Measurements from ENCODE around the gene LIMA1. TPM values are rescaled to one million over a fixed set of nuclear protein-coding genes. Genes with fewer than 3 reads are reported as not detected.

Gene LIMA1
- total RNA-seq, 4 donors from 2014 or later: 47.2 to 62.1 (median 54.5) TPM

DNA sequence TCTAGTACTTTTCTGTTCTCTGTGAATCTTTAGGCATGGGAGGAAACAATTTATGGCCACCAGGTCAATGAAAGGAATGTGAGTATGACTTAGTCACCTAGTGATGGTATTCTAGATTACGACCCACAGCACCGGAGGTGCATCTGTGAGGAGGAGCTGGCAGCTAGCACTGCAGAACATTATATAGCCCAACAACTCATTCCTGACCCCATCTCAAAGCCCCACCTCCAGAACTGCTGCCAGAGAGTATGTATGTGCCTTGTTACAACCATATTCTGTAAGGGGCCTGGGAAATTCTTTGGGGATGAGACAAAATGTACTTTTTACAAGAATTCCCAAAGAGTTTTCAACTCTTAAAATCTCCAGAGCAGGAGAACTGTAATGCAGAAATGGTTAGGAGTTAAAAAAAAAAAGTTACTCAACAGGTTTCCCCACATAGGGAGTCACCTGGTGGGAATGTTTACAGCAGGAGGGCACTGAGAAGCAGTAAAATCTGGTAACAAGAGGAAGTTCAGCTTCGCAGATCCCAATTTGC, 81.3 kb downstream of the LIMA1 start:
- DNase-seq (ENCODE audit: low spot score in 2 of 2): no peak
- WGBS, 2 donors: 53 to 55% methylated on average over 3 of the region's 3 CpGs
- no peak overlapping the region for H3K4me3 ChIP-seq (ENCODE audit: low read depth, poor library complexity, severe bottlenecking)
- TF ChIP-seq CTCF (IDR thresholded peaks at IDR 0.05): no peak
- no peak for TF ChIP-seq POLR2A (IDR thresholded peaks at IDR 0.05)
- intact Hi-C loops (cut with DNase I; ENCODE audit: low total_unique reads): no loop called here

GRCh38 chr12:50200552-50201273, 82.6 kb downstream of the LIMA1 start:
- intact Hi-C loops (cut with DNase I; ENCODE audit: low total_unique reads): no loop called here
- WGBS, 2 donors: 63 to 66% methylated on average over 2 of the region's 2 CpGs
- no peak overlapping the region for H3K4me3 ChIP-seq (ENCODE audit: low read depth, poor library complexity, severe bottlenecking)
- DNase-seq (ENCODE audit: low spot score in 2 of 2): no peak
- TF ChIP-seq CTCF (IDR thresholded peaks at IDR 0.05) (no peak), POLR2A (IDR thresholded peaks at IDR 0.05) (no peak)

- DNase-seq (ENCODE audit: low spot score in 2 of 2): no peak
- H3K4me3 ChIP-seq (ENCODE audit: low read depth, poor library complexity, severe bottlenecking): no peak overlapping the region
- intact Hi-C loops (cut with DNase I; ENCODE audit: low total_unique reads): no loop called here
- TF ChIP-seq CTCF (IDR thresholded peaks at IDR 0.05) (no peak), POLR2A (IDR thresholded peaks at IDR 0.05) (no peak)
- 81 to 85% methylated on average over 5 of the region's 5 CpGs for WGBS, 2 donors
Observed at GRCh38 chr12:50198829-50199228, 84.5 kb downstream of the LIMA1 start.

- DNase-seq (ENCODE audit: low spot score in 2 of 2): no peak
- H3K4me3 ChIP-seq (ENCODE audit: low read depth, poor library complexity, severe bottlenecking): no peak overlapping the region
- intact Hi-C loops (cut with DNase I; ENCODE audit: low total_unique reads): no loop called here
- no peak for TF ChIP-seq CTCF (IDR thresholded peaks at IDR 0.05)
- no peak for TF ChIP-seq POLR2A (IDR thresholded peaks at IDR 0.05)
- WGBS, 2 donors: 72 to 76% methylated on average over 5 of the region's 5 CpGs
Observed at GRCh38 chr12:50197297-50197727, 86.0 kb downstream of the LIMA1 start.

DNA sequence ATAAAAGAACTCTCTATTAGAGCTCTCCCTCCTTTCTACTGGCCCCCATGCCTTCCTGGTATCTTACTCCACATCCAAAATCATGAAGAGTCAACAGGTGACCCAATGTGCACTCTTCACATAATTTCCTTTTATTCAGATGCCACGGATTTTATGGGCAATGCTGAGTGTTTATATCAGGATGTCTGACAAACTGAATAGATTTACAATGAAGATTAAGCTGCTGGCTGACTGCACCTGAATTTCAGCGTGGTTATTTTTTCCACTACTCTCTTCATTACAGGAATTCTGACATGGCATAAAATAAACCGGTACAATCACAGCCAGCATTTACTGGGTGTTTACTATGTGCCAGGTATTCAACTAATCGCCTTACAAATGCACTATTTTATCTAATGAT, 86.8 kb downstream of the LIMA1 start:
- WGBS, 2 donors: 36 to 44% methylated on average over 4 of the region's 4 CpGs
- intact Hi-C loops (cut with DNase I; ENCODE audit: low total_unique reads): no loop called here
- TF ChIP-seq POLR2A (IDR thresholded peaks at IDR 0.05) (no peak), CTCF (IDR thresholded peaks at IDR 0.05) (no peak)
- DNase-seq (ENCODE audit: low spot score in 2 of 2): no peak
- H3K4me3 ChIP-seq (ENCODE audit: low read depth, poor library complexity, severe bottlenecking): no peak overlapping the region

All from lower leg skin (tissue), 4 donors.